Activated naive CD8-positive, alpha-beta T cell treated with anti-CD3 and anti-CD28 coated beads, Interleukin-2, amount 50 U/mL, for 24 hours (primary cell): ENCODE data around the gene RAB4A.

Experiments used
- ATAC-seq: fragments of 150-1000 bp; cut with Tn5 transposase; one replicate; pipeline ENCODE4 v1.10.0; 2021
- DNase-seq: peaks from one replicate; pipeline ENCODE4 v3.0.0; 2021
- H3K27ac Mint-ChIP-seq: one replicate; pipeline ENCODE4 v1.8.0; 2021; ENCODE audit warnings: mild to moderate bottlenecking, mixed read lengths
- H3K27me3 Mint-ChIP-seq: one replicate; pipeline ENCODE4 v1.8.0; 2021; ENCODE audit warnings: mixed read lengths
- H3K36me3 Mint-ChIP-seq: one replicate; pipeline ENCODE4 v1.8.0; 2021; ENCODE audit warnings: low read depth, mixed read lengths
- H3K4me1 Mint-ChIP-seq: one replicate; pipeline ENCODE4 v1.8.0; 2021; ENCODE audit warnings: mixed read lengths
- H3K4me3 Mint-ChIP-seq: one replicate; pipeline ENCODE4 v1.8.0; 2021; ENCODE audit warnings: mild to moderate bottlenecking, moderate library complexity, mixed read lengths
- H3K9me3 Mint-ChIP-seq: one replicate; pipeline ENCODE4 v1.8.0; 2021; ENCODE audit warnings: mixed read lengths

RAB4A gene, protein sequence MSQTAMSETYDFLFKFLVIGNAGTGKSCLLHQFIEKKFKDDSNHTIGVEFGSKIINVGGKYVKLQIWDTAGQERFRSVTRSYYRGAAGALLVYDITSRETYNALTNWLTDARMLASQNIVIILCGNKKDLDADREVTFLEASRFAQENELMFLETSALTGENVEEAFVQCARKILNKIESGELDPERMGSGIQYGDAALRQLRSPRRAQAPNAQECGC

GRCh38 chr1:229270547-229271447 is at the start of gene RAB4A:
TSS of gene RAB4A (plus strand) at chr1:229271111. CDS start at chr1:229271340, 229 bp downstream.
- ATAC-seq (peak; percentile 90), DNase-seq (peak; percentile 83)
- Mint-ChIP-seq H3K4me3 (peak within 1 kb of the TSS; percentile 88), H3K9me3 (peaks cover 4% of the 10 kb centered on the region), H3K27ac (peak within 1 kb of the TSS; percentile 77), H3K4me1 (peaks cover 35% of the 10 kb centered on the region), H3K27me3 (no peaks in the 10 kb centered on the region), H3K36me3 (peaks cover 2% of the 10 kb centered on the region)

DNA sequence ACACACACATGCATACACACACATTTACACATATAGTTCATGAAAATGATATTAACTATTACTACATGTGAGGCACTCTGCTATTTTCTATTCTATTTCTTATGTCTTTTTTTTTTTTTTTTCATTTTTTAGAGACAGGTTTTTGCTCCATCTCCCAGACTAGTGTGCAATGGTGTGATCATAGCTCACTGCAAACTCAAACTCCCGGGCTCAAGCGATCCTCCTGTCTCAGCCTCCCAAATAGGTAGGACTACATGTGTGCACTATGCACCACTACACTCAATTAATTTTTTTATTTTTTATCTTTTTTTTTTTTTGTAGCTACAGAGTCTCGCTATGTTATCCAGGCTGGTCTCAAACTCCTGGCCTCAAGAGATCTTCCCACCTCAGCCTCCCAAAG is 48.8 kb upstream of the RAB4A start:
- ATAC-seq = no peak
- Mint-ChIP-seq H3K36me3 (no peaks in the 10 kb centered on the region), H3K27me3 (peaks cover 3% of the 10 kb centered on the region), H3K9me3 (no peaks in the 10 kb centered on the region), H3K27ac (no peak overlapping the region), H3K4me1 (no peaks in the 10 kb centered on the region), H3K4me3 (no peak overlapping the region)
- DNase-seq = no peak

DNA sequence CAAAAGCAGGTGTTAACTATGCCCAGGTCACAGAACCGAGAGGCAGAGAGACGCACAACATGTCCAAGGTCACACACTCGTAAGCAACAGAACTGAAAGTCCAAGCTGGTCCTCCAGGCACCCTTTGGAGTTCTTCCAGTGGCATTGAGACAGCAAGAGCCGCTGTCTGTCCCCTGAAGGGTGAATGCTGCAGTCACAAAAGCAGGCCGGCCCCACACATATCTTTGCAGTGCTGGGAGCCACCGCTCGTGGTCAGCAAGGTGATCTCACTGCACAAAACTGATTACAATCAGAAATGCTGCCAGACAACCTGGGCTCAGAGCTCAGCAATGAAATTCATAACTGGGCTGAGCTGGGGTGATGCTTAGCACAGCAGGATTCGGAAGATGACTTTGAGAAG is 47.4 kb upstream of the RAB4A start:
- no peaks in the 10 kb centered on the region for H3K36me3 Mint-ChIP-seq
- H3K4me1 Mint-ChIP-seq = peaks cover 3% of the 10 kb centered on the region
- no peak for DNase-seq
- H3K9me3 Mint-ChIP-seq = no peaks in the 10 kb centered on the region
- H3K27ac Mint-ChIP-seq = no peak overlapping the region
- ATAC-seq = no peak
- H3K4me3 Mint-ChIP-seq = no peak overlapping the region
- peaks cover 1% of the 10 kb centered on the region for H3K27me3 Mint-ChIP-seq

GRCh38 chr1:229224308-229224707 is 46.6 kb upstream of the RAB4A start:
- peaks cover 3% of the 10 kb centered on the region for H3K4me1 Mint-ChIP-seq
- no peak overlapping the region for H3K4me3 Mint-ChIP-seq
- ATAC-seq (no peak), DNase-seq (no peak)
- H3K27ac Mint-ChIP-seq = no peak overlapping the region
- peaks cover 1% of the 10 kb centered on the region for H3K27me3 Mint-ChIP-seq
- no peaks in the 10 kb centered on the region for H3K36me3 Mint-ChIP-seq
- H3K9me3 Mint-ChIP-seq = no peaks in the 10 kb centered on the region

- H3K4me1 Mint-ChIP-seq = peaks cover 10% of the 10 kb centered on the region
- no peaks in the 10 kb centered on the region for H3K9me3 Mint-ChIP-seq
- H3K27ac Mint-ChIP-seq = no peak overlapping the region
- DNase-seq = no peak
- no peak overlapping the region for H3K4me3 Mint-ChIP-seq
- ATAC-seq = no peak
- no peaks in the 10 kb centered on the region for H3K36me3 Mint-ChIP-seq
- H3K27me3 Mint-ChIP-seq = peaks cover 3% of the 10 kb centered on the region
Observed at GRCh38 chr1:229225331-229225782, 45.6 kb upstream of the RAB4A start.

- DNase-seq (no peak), ATAC-seq (no peak)
- no peaks in the 10 kb centered on the region for H3K36me3 Mint-ChIP-seq
- H3K4me1 Mint-ChIP-seq = peaks cover 16% of the 10 kb centered on the region
- H3K9me3 Mint-ChIP-seq = no peaks in the 10 kb centered on the region
- peaks cover 7% of the 10 kb centered on the region for H3K27me3 Mint-ChIP-seq
- H3K27ac Mint-ChIP-seq = no peak overlapping the region
- no peak overlapping the region for H3K4me3 Mint-ChIP-seq
Observed at GRCh38 chr1:229226796-229227195, 44.1 kb upstream of the RAB4A start.

DNA sequence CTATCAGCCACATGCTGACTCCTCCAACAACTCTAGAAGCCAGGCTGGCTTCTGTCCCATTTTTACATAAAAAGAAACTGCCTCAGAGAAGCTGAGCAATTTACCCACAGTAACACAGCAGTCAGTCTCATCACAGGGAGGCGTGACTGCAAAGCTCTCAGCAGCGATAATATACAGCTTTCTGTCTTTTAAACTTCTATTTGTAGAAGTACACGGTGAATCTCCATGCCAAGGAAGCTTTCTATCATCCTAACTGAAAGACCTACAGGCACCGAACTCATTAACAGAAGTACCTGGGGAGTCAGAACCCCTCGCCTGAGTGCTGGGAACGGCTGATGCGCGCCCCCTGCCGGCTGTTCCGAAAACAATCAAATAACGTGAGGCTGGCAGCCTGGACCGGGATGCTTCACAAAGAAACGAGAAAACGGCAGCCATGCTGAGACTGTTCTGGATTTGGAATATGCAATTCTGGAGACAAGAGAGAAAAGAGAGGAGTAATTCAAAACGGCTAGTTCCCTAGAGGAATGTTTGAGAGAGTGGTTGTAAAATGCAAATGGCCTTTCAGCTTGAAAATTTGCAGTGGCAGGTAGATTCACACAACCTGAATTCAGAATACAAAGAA is 43.5 kb upstream of the RAB4A start:
- H3K27me3 Mint-ChIP-seq = peaks cover 7% of the 10 kb centered on the region
- no peaks in the 10 kb centered on the region for H3K36me3 Mint-ChIP-seq
- DNase-seq = peak; percentile 84
- H3K4me1 Mint-ChIP-seq = peaks cover 16% of the 10 kb centered on the region
- ATAC-seq = peak; percentile 73
- no peak overlapping the region for H3K27ac Mint-ChIP-seq
- H3K9me3 Mint-ChIP-seq = no peaks in the 10 kb centered on the region
- no peak overlapping the region for H3K4me3 Mint-ChIP-seq

GRCh38 chr1:229228522-229228921 is 42.4 kb upstream of the RAB4A start:
- no peak for DNase-seq
- H3K4me1 Mint-ChIP-seq = peaks cover 16% of the 10 kb centered on the region
- H3K36me3 Mint-ChIP-seq = no peaks in the 10 kb centered on the region
- H3K9me3 Mint-ChIP-seq = no peaks in the 10 kb centered on the region
- no peak overlapping the region for H3K4me3 Mint-ChIP-seq
- H3K27ac Mint-ChIP-seq = no peak overlapping the region
- peaks cover 7% of the 10 kb centered on the region for H3K27me3 Mint-ChIP-seq
- ATAC-seq = no peak

GRCh38 chr1:229229137-229229720 is 41.7 kb upstream of the RAB4A start:
- H3K27ac Mint-ChIP-seq = no peak overlapping the region
- no peak for ATAC-seq
- H3K4me1 Mint-ChIP-seq = peaks cover 16% of the 10 kb centered on the region
- no peaks in the 10 kb centered on the region for H3K36me3 Mint-ChIP-seq
- H3K27me3 Mint-ChIP-seq = peaks cover 7% of the 10 kb centered on the region
- no peaks in the 10 kb centered on the region for H3K9me3 Mint-ChIP-seq
- DNase-seq = no peak
- H3K4me3 Mint-ChIP-seq = no peak overlapping the region

- no peak overlapping the region for H3K27ac Mint-ChIP-seq
- no peaks in the 10 kb centered on the region for H3K36me3 Mint-ChIP-seq
- H3K9me3 Mint-ChIP-seq = no peaks in the 10 kb centered on the region
Observed at GRCh38 chr1:229229721-229230139, 41.2 kb upstream of the RAB4A start.

GRCh38 chr1:229230140-229230892 is 40.6 kb upstream of the RAB4A start:
- DNase-seq = no peak
- Mint-ChIP-seq H3K27me3 (peaks cover 7% of the 10 kb centered on the region), H3K36me3 (no peaks in the 10 kb centered on the region), H3K4me3 (no peak overlapping the region), H3K9me3 (no peaks in the 10 kb centered on the region), H3K27ac (no peak overlapping the region), H3K4me1 (peaks cover 16% of the 10 kb centered on the region)
- no peak for ATAC-seq

More at GRCh38 chr1:229229721-229230139, 41.2 kb upstream of the RAB4A start:
- peaks cover 7% of the 10 kb centered on the region for H3K27me3 Mint-ChIP-seq
- no peak overlapping the region for H3K4me3 Mint-ChIP-seq
- H3K4me1 Mint-ChIP-seq = peaks cover 16% of the 10 kb centered on the region
- no peak for DNase-seq
- ATAC-seq = no peak

DNA sequence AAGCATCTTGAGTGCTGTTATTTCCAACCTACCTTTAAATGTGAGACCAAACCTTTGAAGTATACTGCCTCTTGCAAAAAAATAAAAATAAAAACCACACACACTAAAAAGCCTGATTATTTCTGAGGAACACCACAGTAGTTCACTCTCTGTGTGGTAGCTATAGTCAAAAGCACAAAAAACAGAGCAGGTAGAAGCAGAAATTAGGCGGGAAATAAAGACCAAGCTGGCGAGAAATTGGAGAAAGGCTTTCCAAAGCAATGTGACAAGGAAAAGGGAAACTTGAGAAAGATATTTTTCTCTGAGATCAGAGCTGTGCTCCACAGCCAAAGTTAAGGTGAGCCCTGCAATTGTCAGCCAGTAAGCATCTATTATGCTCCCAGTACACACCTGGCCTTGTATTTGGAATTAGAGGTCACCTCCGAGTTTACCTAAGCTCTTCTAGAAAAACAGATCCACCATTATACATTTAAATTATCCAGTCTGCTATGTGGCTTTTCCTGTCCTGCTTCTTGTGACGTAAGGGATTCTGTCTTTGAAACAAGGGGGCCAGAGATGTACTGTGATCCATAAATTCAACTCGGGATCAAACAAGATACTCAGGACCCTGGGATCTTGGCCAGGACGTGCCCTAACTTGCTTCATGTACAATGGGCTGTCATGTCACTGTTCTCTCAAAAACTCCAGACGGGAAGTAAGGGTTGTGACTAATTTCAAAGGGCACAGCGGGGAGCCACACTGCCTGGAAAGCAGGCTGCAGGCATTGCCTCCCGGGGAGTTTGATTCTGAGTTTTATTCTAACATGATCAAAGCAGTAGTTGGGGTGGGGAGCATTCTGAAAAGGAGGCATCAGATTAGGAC is 39.8 kb upstream of the RAB4A start:
- no peak for ATAC-seq

DNA sequence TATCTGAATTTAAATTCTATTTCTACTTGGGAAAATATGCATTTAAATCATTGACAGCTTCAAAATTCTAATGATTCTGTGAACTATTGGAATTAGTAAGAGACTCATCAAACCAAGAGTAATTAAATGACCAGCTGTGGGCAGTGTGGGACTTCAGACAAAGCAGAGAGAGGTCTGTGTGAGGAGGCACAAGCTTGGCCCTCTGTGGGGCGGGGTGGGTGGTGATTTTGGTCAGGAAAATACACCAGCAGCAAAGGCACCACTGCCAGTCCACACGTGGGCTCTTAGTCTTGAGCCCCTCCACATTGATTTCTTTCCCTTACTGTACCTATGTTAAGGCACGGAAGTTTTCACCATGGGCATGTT is 39.2 kb upstream of the RAB4A start:
- Mint-ChIP-seq H3K36me3 (no peaks in the 10 kb centered on the region), H3K27me3 (peaks cover 7% of the 10 kb centered on the region), H3K9me3 (no peaks in the 10 kb centered on the region), H3K4me1 (peaks cover 16% of the 10 kb centered on the region), H3K4me3 (no peak overlapping the region), H3K27ac (no peak overlapping the region)
- no peak for ATAC-seq
- DNase-seq = no peak

More for the DNA sequence above, 39.8 kb upstream of the RAB4A start:
- H3K36me3 Mint-ChIP-seq = no peaks in the 10 kb centered on the region
- DNase-seq = no peak
- H3K4me3 Mint-ChIP-seq = no peak overlapping the region
- no peak overlapping the region for H3K27ac Mint-ChIP-seq
- H3K4me1 Mint-ChIP-seq = peaks cover 16% of the 10 kb centered on the region
- no peaks in the 10 kb centered on the region for H3K9me3 Mint-ChIP-seq
- H3K27me3 Mint-ChIP-seq = peaks cover 7% of the 10 kb centered on the region
